HepG2 (cell line): ENCODE data around the gene SETD1A. TPM values are rescaled to one million over a fixed set of nuclear protein-coding genes. Genes with fewer than 3 reads are reported as not detected.

ENCODE experiments used
- ARID3A ChIP-seq: IDR thresholded peaks from 2 replicates; pipeline ENCODE4 v1.6.1; 2012; ENCODE audit warnings: low read depth, low read length, improper control_type of control experiment
- CEBPB ChIP-seq: IDR thresholded peaks from 2 replicates; pipeline ENCODE4 v1.6.1; 2011; ENCODE audit warnings: low read depth, low read length, improper control_type of control experiment, borderline replicate concordance
- CHD2 ChIP-seq: IDR thresholded peaks from 2 replicates; pipeline ENCODE4 v1.6.1; 2011; ENCODE audit warnings: low read depth, low read length, improper control_type of control experiment
- EEA1 ChIP-seq: sonication (generic); formaldehyde crosslinking; IDR thresholded peaks from 2 replicates; pipeline ENCODE4 v1.5.1; 2020; ENCODE audit warnings: mild to moderate bottlenecking, missing genetic modification reagents, borderline replicate concordance
- HOXA9 ChIP-seq: sonication (generic); formaldehyde crosslinking; IDR thresholded peaks from 2 replicates; pipeline ENCODE4 v1.8.1; 2022; ENCODE audit warnings: missing genetic modification reagents, mild to moderate bottlenecking, moderate library complexity, borderline replicate concordance
- KDM1A ChIP-seq: IDR thresholded peaks from 2 replicates; pipeline ENCODE4 v1.6.1; 2016; ENCODE audit warnings: missing compliant biosample characterization
- MXI1 ChIP-seq: IDR thresholded peaks from 3 replicates; pipeline ENCODE4 v1.6.1; 2012; ENCODE audit warnings: low read depth, low read length, inconsistent platforms, borderline replicate concordance
- MYNN ChIP-seq: sonication (generic); formaldehyde crosslinking; IDR thresholded peaks from 2 replicates; pipeline ENCODE4 v1.4.0; 2020; ENCODE audit warnings: mild to moderate bottlenecking, low read depth, missing genetic modification reagents
- NAIF1 ChIP-seq: sonication (generic); formaldehyde crosslinking; IDR thresholded peaks from 2 replicates; pipeline ENCODE4 v1.5.0; 2020; ENCODE audit warnings: mild to moderate bottlenecking, missing genetic modification reagents, borderline replicate concordance
- NFRKB ChIP-seq: fragments of 450-650 bp; IDR thresholded peaks from 2 replicates; pipeline ENCODE4 v1.6.1; 2017
- RELA ChIP-seq: sonication (generic); formaldehyde crosslinking; IDR thresholded peaks from 2 replicates; pipeline ENCODE4 v1.4.0; 2020; ENCODE audit warnings: missing genetic modification reagents
- RXRB ChIP-seq: IDR thresholded peaks from 2 replicates; pipeline ENCODE4 v1.6.1; 2016; ENCODE audit warnings: borderline replicate concordance, missing genetic modification reagents, missing compliant biosample characterization
- THAP11 ChIP-seq: IDR thresholded peaks from 2 replicates; pipeline ENCODE4 v1.6.1; 2016; ENCODE audit warnings: missing biosample characterization, missing genetic modification reagents
- ZNF224 ChIP-seq: sonication (generic); formaldehyde crosslinking; IDR thresholded peaks from 2 replicates; pipeline ENCODE4 v1.5.0; 2020; ENCODE audit warnings: mild to moderate bottlenecking, missing genetic modification reagents
- ZNF609 ChIP-seq: sonication (generic); formaldehyde crosslinking; IDR thresholded peaks from 2 replicates; pipeline ENCODE4 v1.4.0; 2020; ENCODE audit warnings: mild to moderate bottlenecking, missing genetic modification reagents, borderline replicate concordance
- ZNF678 ChIP-seq: sonication (generic); formaldehyde crosslinking; IDR thresholded peaks from 2 replicates; pipeline ENCODE4 v1.4.0; 2020; ENCODE audit warnings: mild to moderate bottlenecking, missing genetic modification reagents
- polyA plus RNA-seq, 8 experiments: library from polyadenylated mRNA; depleted of rRNA in 3 of 8; stranded (reverse) in 7 of 8; unstranded in 1 of 8; fragments of >200 nt; fragmentation: Illumina TruSeq in 4 of 8; extraction: Trizol in 4 of 8; gene quantifications; 2 replicates each; pipeline versions ENCODE4 v1.2.1 to v1.2.3, GENCODE V29; 2011 to 2016; ENCODE audit warnings: low read depth in 4 of 8, missing spikeins in 1 of 8, mixed read lengths in 1 of 8; ENCODE audit not compliant: insufficient read depth in 1 of 8
- total RNA-seq, 5 experiments: library from RNA; depleted of rRNA; stranded (reverse); fragments of >200 nt; fragmentation: Illumina TruSeq; extraction: Trizol; gene quantifications; 2 replicates each; pipeline ENCODE4 v1.2.3, GENCODE V29; 2016; ENCODE audit warnings: low read depth in 1 of 5
- TF ChIP-seq, protein P1 (sequence below): sonication (generic); formaldehyde crosslinking; IDR thresholded peaks from 2 replicates; pipeline ENCODE4 v1.8.0; 2023; ENCODE audit warnings: mild to moderate bottlenecking, missing genetic modification reagents
- TF ChIP-seq, protein P2 (sequence below): sonication (generic); formaldehyde crosslinking; IDR thresholded peaks from 2 replicates; pipeline ENCODE4 v1.5.0; 2020; ENCODE audit warnings: mild to moderate bottlenecking, missing genetic modification reagents
- TF ChIP-seq, protein P3 (sequence below): sonication (generic); formaldehyde crosslinking; IDR thresholded peaks from 2 replicates; pipeline ENCODE4 v1.5.0; 2020; ENCODE audit warnings: mild to moderate bottlenecking, missing genetic modification reagents, borderline replicate concordance

SETD1A gene
- total and polyA plus RNA-seq, 2 of the 13 experiments (the other 11 are each of a cell fraction or from before 2014, with no cell fraction given) = 3.8 to 5.6 TPM

DNA sequence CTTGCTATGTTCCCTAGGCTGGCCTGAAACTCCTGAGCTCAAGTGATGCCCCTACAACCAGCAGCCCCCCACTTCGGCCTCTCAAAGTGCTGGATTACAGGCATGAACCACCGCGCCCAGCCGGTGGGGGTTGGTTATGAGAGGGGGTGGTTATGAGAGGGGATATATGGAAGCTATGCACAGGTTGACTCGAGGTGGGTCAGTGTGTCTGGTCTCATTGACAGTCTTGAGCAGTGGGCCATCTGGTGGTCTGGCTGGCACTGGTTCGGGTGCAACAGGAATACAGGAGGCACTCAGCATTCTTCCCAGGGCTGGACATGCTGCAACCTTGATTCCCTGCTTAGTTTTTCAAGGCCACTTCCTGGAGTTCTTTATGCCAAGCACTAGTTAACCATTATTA lies 58.5 kb downstream of the SETD1A start (continued):
- TF ChIP-seq MYNN (CRISPR knock-in tag) (no peak), CEBPB (no peak), CHD2 (no peak), KDM1A (CRISPR knock-in tag) (no peak), MXI1 (no peak), RELA (CRISPR knock-in tag) (no peak), EEA1 (CRISPR knock-in tag) (no peak), ZNF678 (CRISPR knock-in tag) (no peak), NFRKB (no peak), ZNF224 (CRISPR knock-in tag) (no peak), NAIF1 (CRISPR knock-in tag) (no peak), ZNF609 (0 out of 2 replicates have a peak, but pooled peaks have one; percentile 17), ARID3A (peak; percentile 39; the same call in 1 of the 2 replicates), THAP11 (CRISPR knock-in tag) (peak; percentile 55), HOXA9 (no peak), RXRB (CRISPR knock-in tag) (0 out of 2 replicates have a peak, but pooled peaks have one; percentile 19)
- TF ChIP-seq, protein P1, sequence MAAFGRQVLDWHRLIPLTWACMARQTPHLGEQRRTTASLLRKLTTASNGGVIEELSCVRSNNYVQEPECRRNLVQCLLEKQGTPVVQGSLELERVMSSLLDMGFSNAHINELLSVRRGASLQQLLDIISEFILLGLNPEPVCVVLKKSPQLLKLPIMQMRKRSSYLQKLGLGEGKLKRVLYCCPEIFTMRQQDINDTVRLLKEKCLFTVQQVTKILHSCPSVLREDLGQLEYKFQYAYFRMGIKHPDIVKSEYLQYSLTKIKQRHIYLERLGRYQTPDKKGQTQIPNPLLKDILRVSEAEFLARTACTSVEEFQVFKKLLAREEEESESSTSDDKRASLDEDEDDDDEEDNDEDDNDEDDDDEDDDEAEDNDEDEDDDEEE = no peak
- TF ChIP-seq, protein P2, sequence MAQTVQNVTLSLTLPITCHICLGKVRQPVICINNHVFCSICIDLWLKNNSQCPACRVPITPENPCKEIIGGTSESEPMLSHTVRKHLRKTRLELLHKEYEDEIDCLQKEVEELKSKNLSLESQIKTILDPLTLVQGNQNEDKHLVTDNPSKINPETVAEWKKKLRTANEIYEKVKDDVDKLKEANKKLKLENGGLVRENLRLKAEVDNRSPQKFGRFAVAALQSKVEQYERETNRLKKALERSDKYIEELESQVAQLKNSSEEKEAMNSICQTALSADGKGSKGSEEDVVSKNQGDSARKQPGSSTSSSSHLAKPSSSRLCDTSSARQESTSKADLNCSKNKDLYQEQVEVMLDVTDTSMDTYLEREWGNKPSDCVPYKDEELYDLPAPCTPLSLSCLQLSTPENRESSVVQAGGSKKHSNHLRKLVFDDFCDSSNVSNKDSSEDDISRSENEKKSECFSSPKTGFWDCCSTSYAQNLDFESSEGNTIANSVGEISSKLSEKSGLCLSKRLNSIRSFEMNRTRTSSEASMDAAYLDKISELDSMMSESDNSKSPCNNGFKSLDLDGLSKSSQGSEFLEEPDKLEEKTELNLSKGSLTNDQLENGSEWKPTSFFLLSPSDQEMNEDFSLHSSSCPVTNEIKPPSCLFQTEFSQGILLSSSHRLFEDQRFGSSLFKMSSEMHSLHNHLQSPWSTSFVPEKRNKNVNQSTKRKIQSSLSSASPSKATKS = no peak
- TF ChIP-seq, protein P3, sequence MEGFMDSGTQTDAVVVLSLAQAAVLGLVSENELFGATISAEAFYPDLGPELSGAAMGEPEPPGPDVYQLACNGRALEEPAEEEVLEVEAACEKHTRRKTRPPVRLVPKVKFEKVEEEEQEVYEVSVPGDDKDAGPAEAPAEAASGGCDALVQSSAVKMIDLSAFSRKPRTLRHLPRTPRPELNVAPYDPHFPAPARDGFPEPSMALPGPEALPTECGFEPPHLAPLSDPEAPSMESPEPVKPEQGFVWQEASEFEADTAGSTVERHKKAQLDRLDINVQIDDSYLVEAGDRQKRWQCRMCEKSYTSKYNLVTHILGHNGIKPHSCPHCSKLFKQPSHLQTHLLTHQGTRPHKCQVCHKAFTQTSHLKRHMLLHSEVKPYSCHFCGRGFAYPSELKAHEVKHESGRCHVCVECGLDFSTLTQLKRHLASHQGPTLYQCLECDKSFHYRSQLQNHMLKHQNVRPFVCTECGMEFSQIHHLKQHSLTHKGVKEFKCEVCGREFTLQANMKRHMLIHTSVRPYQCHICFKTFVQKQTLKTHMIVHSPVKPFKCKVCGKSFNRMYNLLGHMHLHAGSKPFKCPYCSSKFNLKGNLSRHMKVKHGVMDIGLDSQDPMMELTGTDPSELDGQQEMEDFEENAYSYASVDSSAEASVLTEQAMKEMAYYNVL (CRISPR knock-in tag) = peak; percentile 35; the same call in 1 of the 2 replicates
